Liver (tissue), 9 donors: Measurements from ENCODE around the gene CCM2L. TPM values are rescaled to one million over a fixed set of nuclear protein-coding genes. Genes with fewer than 3 reads are reported as not detected.

Source experiments
- DNase-seq: peaks from one replicate; pipeline ENCODE4 v3.0.0-alpha.2; 2017; ENCODE audit warnings: low spot score
- H3K27ac ChIP-seq, 2 donors: one replicate each; pipeline ENCODE4 v1.7.0; 2013; ENCODE audit warnings: inconsistent platforms in 2 of 2, low read length in 2 of 2, control low read depth in 1 of 2, low read depth in 1 of 2, mild to moderate bottlenecking in 1 of 2
- H3K27me3 ChIP-seq, 4 donors: one replicate each; pipeline versions ENCODE4 v1.6.1 to v1.7.0; 2013; ENCODE audit warnings: low read length in 3 of 4, inconsistent platforms in 1 of 4, mild to moderate bottlenecking in 1 of 4, moderate library complexity in 1 of 4; ENCODE audit not compliant: control insufficient read depth in 4 of 4, insufficient read depth in 4 of 4
- H3K36me3 ChIP-seq, 4 donors: one replicate each; pipeline versions ENCODE4 v1.6.1 to v1.7.0; 2013; ENCODE audit warnings: low read length in 3 of 4, mild to moderate bottlenecking in 3 of 4, low read depth in 1 of 4, moderate library complexity in 1 of 4; ENCODE audit not compliant: control insufficient read depth in 4 of 4, insufficient read depth in 3 of 4
- H3K4me1 ChIP-seq, 4 donors: one replicate each; pipeline versions ENCODE4 v1.6.1 to v1.7.0; 2013; ENCODE audit warnings: low read length in 3 of 4, mild to moderate bottlenecking in 3 of 4, moderate library complexity in 1 of 4; ENCODE audit not compliant: control insufficient read depth in 4 of 4, insufficient read depth in 4 of 4
- H3K4me3 ChIP-seq, 3 donors: one replicate each; pipeline versions ENCODE4 v1.6.1 to v1.7.0; 2013; ENCODE audit warnings: low read length in 3 of 3, control low read depth in 1 of 3, low read depth in 1 of 3, mild to moderate bottlenecking in 1 of 3
- H3K9ac ChIP-seq, 2 donors: one replicate each; pipeline ENCODE4 v1.7.0; 2013; ENCODE audit warnings: low read length in 2 of 2, mild to moderate bottlenecking in 2 of 2, moderate library complexity in 2 of 2, control low read depth in 1 of 2, low read depth in 1 of 2
- H3K9me3 ChIP-seq, 4 donors: one replicate each; pipeline versions ENCODE4 v1.6.1 to v1.7.0; 2013; ENCODE audit warnings: low read length in 3 of 4; ENCODE audit not compliant: control insufficient read depth in 4 of 4
- EGR1 ChIP-seq, 2 donors: IDR thresholded peaks; 2 replicates each; pipeline ENCODE4 v1.6.1; 2016 to 2018; ENCODE audit warnings: antibody characterized with exemption in 2 of 2, low read depth in 2 of 2
- FOXA1 ChIP-seq: IDR thresholded peaks from 2 replicates; pipeline ENCODE4 v1.6.1; 2016; ENCODE audit warnings: antibody characterized with exemption
- FOXA2 ChIP-seq: IDR thresholded peaks from 2 replicates; pipeline ENCODE4 v1.6.1; 2016; ENCODE audit warnings: antibody characterized with exemption
- GABPA ChIP-seq, 2 donors: IDR thresholded peaks in 1 of 2; conservative IDR thresholded peaks in 1 of 2; 2 replicates each; pipeline ENCODE4 v1.6.1; 2016; ENCODE audit warnings: antibody characterized with exemption in 2 of 2, mild to moderate bottlenecking in 1 of 2, moderate library complexity in 1 of 2
- HNF4A ChIP-seq, 2 donors: conservative IDR thresholded peaks; 2 replicates each; pipeline ENCODE4 v1.6.1; 2016; ENCODE audit warnings: antibody characterized with exemption in 2 of 2, mild to moderate bottlenecking in 2 of 2
- JUND ChIP-seq, 2 donors: IDR thresholded peaks; 2 replicates each; pipeline ENCODE4 v1.6.1; 2016; ENCODE audit warnings: antibody characterized with exemption in 2 of 2
- NR2F2 ChIP-seq: IDR thresholded peaks from 2 replicates; pipeline ENCODE4 v1.6.1; 2016; ENCODE audit warnings: antibody characterized with exemption
- RAD21 ChIP-seq, 2 donors: IDR thresholded peaks; 2 replicates each; pipeline ENCODE4 v1.6.1; 2016; ENCODE audit warnings: antibody characterized with exemption in 2 of 2, mild to moderate bottlenecking in 2 of 2
- SP1 ChIP-seq: IDR thresholded peaks from 2 replicates; pipeline ENCODE4 v1.6.1; 2018; ENCODE audit warnings: antibody characterized with exemption, mild to moderate bottlenecking
- TAF1 ChIP-seq: conservative IDR thresholded peaks from 2 replicates; pipeline ENCODE4 v1.6.1; 2016; ENCODE audit warnings: antibody characterized with exemption, mild to moderate bottlenecking
- YY1 ChIP-seq: IDR thresholded peaks from 2 replicates; pipeline ENCODE4 v1.6.1; 2016; ENCODE audit warnings: antibody characterized with exemption, mild to moderate bottlenecking
- WGBS: extraction: QIAGEN DNeasy Blood & Tissue Kit; methylation state at CpG from one replicate; pipeline ENCODE4 v1.1.7; 2013; 5-methylcytosine and 5-hydroxymethylcytosine counted together
- polyA plus RNA-seq, 2 donors: library from polyadenylated mRNA; stranded (reverse) in 1 of 2; unstranded in 1 of 2; fragments of 200-250 nt in 1 of 2; fragments of >200 nt in 1 of 2; fragmentation: Nextera tagmentation in 1 of 2; extraction: Ambion mirVana in 1 of 2; gene quantifications; one replicate each; pipeline versions ENCODE4 v1.2.1 to v1.2.3, GENCODE V29; 2013 to 2015
- total RNA-seq, 2 donors: library from RNA; depleted of rRNA; stranded (reverse); fragments of >200 nt; gene quantifications; one replicate each; pipeline ENCODE4 v1.2.3, GENCODE V29; 2014
- TF ChIP-seq, protein P1 (sequence below): IDR thresholded peaks from 2 replicates; pipeline ENCODE4 v1.6.1; 2016; ENCODE audit warnings: antibody characterized with exemption
- TF ChIP-seq, protein P2 (sequence below): fragments of 150-350 bp; IDR thresholded peaks from 2 replicates; pipeline ENCODE4 v1.5.1; 2017; ENCODE audit warnings: improper control_type of control experiment, low read depth, low read length; ENCODE audit not compliant: missing input control
- TF ChIP-seq, protein P3 (sequence below): IDR thresholded peaks from 2 replicates; pipeline ENCODE4 v1.6.1; 2016; ENCODE audit warnings: antibody characterized with exemption
- TF ChIP-seq, protein P4 (sequence below): IDR thresholded peaks from 2 replicates; pipeline ENCODE4 v1.6.1; 2016; ENCODE audit warnings: antibody characterized with exemption
- TF ChIP-seq, protein P5 (sequence below): IDR thresholded peaks from 2 replicates; pipeline ENCODE4 v1.6.1; 2016; ENCODE audit warnings: antibody characterized with exemption, mild to moderate bottlenecking
- donor health status: healthy.
- donor health status: healthy.
- donor health status: healthy.
- donor health status: healthy.
- donor health status: healthy.

CCM2L gene
- total and polyA plus RNA-seq, 4 donors: 0.31 to 2.1 (median 1.2) TPM

DNA sequence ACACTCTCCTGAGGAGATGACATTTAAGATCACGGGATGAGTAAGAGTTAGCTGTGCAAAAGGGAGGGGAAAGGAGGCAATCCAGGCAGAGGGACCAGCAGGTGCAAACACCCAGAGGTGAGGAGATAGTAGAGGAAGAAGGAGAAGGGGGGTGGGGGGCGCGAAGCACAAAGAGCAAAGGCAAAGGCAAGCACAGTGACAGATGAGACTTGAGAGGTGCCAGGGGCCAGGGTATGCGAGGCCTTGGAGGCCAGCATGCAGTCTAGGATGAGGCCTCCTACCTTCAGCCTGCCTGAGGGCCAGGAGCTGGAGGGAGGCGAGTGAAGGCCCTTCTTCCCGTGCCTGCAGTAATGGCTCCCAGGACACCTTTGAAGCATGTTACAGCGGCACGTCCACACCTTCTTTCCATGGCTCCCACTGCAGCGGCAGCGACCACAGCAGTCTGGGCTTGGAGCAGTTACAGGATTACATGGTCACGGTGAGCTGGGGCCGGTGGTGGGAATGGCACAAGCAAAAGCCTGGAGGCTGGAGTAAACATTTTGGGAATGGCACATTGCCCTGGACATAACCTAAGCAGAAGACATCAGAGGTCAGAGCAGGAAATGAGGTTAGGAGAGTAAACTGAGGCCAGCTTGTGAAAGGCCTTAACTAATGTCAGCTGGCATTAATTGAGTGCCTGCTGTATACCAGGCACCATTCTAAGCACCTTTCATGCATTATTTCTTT is 18.6 kb downstream of the CCM2L start:
- no peak overlapping the region for H3K4me3 ChIP-seq
- DNase-seq: no peak
- no peak overlapping the region for H3K9ac ChIP-seq
- TF ChIP-seq HNF4A (conservative IDR thresholded peaks at IDR 0.05) (no peak), NR2F2 (no peak), YY1 (no peak), RAD21 (IDR thresholded peaks at IDR 0.05) (no peak), SP1 (no peak), GABPA (IDR thresholded peaks at IDR 0.05 in 1 of 2, conservative IDR thresholded peaks at IDR 0.05 in 1 of 2) (no peak), TAF1 (no peak), EGR1 (IDR thresholded peaks at IDR 0.05; ENCODE audit: low read depth in 2 of 2) (no peak)
- TF ChIP-seq, protein P1, sequence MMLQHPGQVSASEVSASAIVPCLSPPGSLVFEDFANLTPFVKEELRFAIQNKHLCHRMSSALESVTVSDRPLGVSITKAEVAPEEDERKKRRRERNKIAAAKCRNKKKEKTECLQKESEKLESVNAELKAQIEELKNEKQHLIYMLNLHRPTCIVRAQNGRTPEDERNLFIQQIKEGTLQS: no peak
- TF ChIP-seq, protein P2, sequence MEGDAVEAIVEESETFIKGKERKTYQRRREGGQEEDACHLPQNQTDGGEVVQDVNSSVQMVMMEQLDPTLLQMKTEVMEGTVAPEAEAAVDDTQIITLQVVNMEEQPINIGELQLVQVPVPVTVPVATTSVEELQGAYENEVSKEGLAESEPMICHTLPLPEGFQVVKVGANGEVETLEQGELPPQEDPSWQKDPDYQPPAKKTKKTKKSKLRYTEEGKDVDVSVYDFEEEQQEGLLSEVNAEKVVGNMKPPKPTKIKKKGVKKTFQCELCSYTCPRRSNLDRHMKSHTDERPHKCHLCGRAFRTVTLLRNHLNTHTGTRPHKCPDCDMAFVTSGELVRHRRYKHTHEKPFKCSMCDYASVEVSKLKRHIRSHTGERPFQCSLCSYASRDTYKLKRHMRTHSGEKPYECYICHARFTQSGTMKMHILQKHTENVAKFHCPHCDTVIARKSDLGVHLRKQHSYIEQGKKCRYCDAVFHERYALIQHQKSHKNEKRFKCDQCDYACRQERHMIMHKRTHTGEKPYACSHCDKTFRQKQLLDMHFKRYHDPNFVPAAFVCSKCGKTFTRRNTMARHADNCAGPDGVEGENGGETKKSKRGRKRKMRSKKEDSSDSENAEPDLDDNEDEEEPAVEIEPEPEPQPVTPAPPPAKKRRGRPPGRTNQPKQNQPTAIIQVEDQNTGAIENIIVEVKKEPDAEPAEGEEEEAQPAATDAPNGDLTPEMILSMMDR: no peak
- TF ChIP-seq, protein P3, sequence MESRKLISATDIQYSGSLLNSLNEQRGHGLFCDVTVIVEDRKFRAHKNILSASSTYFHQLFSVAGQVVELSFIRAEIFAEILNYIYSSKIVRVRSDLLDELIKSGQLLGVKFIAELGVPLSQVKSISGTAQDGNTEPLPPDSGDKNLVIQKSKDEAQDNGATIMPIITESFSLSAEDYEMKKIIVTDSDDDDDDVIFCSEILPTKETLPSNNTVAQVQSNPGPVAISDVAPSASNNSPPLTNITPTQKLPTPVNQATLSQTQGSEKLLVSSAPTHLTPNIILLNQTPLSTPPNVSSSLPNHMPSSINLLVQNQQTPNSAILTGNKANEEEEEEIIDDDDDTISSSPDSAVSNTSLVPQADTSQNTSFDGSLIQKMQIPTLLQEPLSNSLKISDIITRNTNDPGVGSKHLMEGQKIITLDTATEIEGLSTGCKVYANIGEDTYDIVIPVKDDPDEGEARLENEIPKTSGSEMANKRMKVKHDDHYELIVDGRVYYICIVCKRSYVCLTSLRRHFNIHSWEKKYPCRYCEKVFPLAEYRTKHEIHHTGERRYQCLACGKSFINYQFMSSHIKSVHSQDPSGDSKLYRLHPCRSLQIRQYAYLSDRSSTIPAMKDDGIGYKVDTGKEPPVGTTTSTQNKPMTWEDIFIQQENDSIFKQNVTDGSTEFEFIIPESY: no peak
- WGBS: 60% methylated on average over 12 of the region's 12 CpGs
- H3K27me3 ChIP-seq: no peaks in the 10 kb centered on the region
- no peak overlapping the region for H3K27ac ChIP-seq
- H3K36me3 ChIP-seq: no peaks in the 10 kb centered on the region
- peaks cover 3 to 13% (median 7%) of the 10 kb centered on the region in 4 donors for H3K4me1 ChIP-seq
- no peaks in the 10 kb centered on the region for H3K9me3 ChIP-seq

DNA sequence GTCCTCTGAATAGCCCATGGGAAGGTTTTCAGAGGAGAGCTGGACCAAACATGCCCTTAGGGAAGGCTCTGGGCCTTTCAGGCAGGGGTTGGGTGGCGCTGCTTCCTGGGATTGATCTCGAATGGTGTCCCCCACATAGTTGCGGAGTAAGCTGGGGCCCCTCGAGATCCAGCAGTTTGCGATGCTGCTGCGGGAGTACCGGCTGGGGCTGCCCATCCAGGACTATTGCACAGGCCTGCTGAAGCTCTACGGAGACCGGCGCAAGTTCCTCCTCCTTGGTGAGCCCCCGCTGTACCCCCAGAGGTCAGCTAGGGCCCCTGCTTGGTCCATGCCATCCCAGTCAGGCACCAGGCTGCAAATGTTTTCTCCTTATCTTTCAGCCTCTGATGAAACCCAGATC is 19.3 kb downstream of the CCM2L start:
- TF ChIP-seq, protein P4, sequence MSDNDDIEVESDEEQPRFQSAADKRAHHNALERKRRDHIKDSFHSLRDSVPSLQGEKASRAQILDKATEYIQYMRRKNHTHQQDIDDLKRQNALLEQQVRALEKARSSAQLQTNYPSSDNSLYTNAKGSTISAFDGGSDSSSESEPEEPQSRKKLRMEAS: no peak
- no peak for TF ChIP-seq SP1
- TF ChIP-seq YY1: no peak
- TF ChIP-seq, protein P3: no peak
- no peak for TF ChIP-seq GABPA (IDR thresholded peaks at IDR 0.05 in 1 of 2, conservative IDR thresholded peaks at IDR 0.05 in 1 of 2)
- TF ChIP-seq, protein P1: no peak
- no peak for TF ChIP-seq FOXA1
- no peak for TF ChIP-seq FOXA2
- TF ChIP-seq, protein P5, sequence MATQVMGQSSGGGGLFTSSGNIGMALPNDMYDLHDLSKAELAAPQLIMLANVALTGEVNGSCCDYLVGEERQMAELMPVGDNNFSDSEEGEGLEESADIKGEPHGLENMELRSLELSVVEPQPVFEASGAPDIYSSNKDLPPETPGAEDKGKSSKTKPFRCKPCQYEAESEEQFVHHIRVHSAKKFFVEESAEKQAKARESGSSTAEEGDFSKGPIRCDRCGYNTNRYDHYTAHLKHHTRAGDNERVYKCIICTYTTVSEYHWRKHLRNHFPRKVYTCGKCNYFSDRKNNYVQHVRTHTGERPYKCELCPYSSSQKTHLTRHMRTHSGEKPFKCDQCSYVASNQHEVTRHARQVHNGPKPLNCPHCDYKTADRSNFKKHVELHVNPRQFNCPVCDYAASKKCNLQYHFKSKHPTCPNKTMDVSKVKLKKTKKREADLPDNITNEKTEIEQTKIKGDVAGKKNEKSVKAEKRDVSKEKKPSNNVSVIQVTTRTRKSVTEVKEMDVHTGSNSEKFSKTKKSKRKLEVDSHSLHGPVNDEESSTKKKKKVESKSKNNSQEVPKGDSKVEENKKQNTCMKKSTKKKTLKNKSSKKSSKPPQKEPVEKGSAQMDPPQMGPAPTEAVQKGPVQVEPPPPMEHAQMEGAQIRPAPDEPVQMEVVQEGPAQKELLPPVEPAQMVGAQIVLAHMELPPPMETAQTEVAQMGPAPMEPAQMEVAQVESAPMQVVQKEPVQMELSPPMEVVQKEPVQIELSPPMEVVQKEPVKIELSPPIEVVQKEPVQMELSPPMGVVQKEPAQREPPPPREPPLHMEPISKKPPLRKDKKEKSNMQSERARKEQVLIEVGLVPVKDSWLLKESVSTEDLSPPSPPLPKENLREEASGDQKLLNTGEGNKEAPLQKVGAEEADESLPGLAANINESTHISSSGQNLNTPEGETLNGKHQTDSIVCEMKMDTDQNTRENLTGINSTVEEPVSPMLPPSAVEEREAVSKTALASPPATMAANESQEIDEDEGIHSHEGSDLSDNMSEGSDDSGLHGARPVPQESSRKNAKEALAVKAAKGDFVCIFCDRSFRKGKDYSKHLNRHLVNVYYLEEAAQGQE: no peak
- no peak for TF ChIP-seq RAD21 (IDR thresholded peaks at IDR 0.05)
- no peak for TF ChIP-seq HNF4A (conservative IDR thresholded peaks at IDR 0.05)
- TF ChIP-seq JUND (IDR thresholded peaks at IDR 0.05): no peak
- TF ChIP-seq NR2F2: no peak
- TF ChIP-seq, protein P2: no peak
- TF ChIP-seq TAF1: no peak
- TF ChIP-seq EGR1 (IDR thresholded peaks at IDR 0.05; ENCODE audit: low read depth in 2 of 2): no peak
- H3K4me1 ChIP-seq: peaks cover 3 to 13% (median 7%) of the 10 kb centered on the region in 4 donors
- no peak for DNase-seq
- no peak overlapping the region for H3K4me3 ChIP-seq
- no peak overlapping the region for H3K9ac ChIP-seq
- H3K9me3 ChIP-seq: no peaks in the 10 kb centered on the region
- no peak overlapping the region for H3K27ac ChIP-seq
- 94% methylated on average over 11 of the region's 11 CpGs for WGBS
- peaks cover 0 to 2% (median 0%) of the 10 kb centered on the region in 4 donors for H3K27me3 ChIP-seq
- no peaks in the 10 kb centered on the region for H3K36me3 ChIP-seq
